OCI-LY1 (cell line): ENCODE measurements around the gene CNNM3.
A peak's percentile ranks its signal among the peaks of the same experiment; 100 is the strongest.

ENCODE experiments used
- H2AFZ ChIP-seq: fragments of 200-600 bp; sonication (generic), shearing (Covaris generic); 2 replicates; pipeline ENCODE4 v1.6.0; 2014; ENCODE audit warnings: antibody characterized with exemption, mild to moderate bottlenecking, low read length
- H3F3A ChIP-seq: fragments of 200-600 bp; sonication (generic), shearing (Covaris generic); 2 replicates; pipeline ENCODE4 v1.6.0; 2014; ENCODE audit warnings: mild to moderate bottlenecking, antibody characterized with exemption, low read length, moderate library complexity; ENCODE audit not compliant: insufficient read depth
- H3K27ac ChIP-seq: fragments of 200-600 bp; sonication (generic); 2 replicates; pipeline ENCODE4 v1.5.1; 2014; ENCODE audit warnings: low read length, mixed run types, mild to moderate bottlenecking, low read depth; ENCODE audit not compliant: poor library complexity, severe bottlenecking
- H3K27me3 ChIP-seq: fragments of 200-600 bp; sonication (generic); 2 replicates; pipeline ENCODE4 v1.6.0; 2014; ENCODE audit warnings: antibody characterized with exemption, mild to moderate bottlenecking, low read length, moderate library complexity; ENCODE audit not compliant: insufficient read depth
- H3K36me3 ChIP-seq: fragments of 200-600 bp; sonication (generic); 2 replicates; pipeline ENCODE4 v1.6.1; 2014; ENCODE audit warnings: mild to moderate bottlenecking, antibody characterized with exemption, low read length, moderate library complexity, mixed read lengths; ENCODE audit not compliant: insufficient read depth
- H3K4me1 ChIP-seq: fragments of 200-600 bp; sonication (generic); 2 replicates; pipeline ENCODE4 v1.5.1; 2014; ENCODE audit warnings: mild to moderate bottlenecking, low read length, moderate library complexity; ENCODE audit not compliant: insufficient read depth, severe bottlenecking
- H3K4me2 ChIP-seq: fragments of 200-600 bp; sonication (generic), shearing (Covaris generic); 2 replicates; pipeline ENCODE4 v1.6.1; 2014; ENCODE audit warnings: low read length
- H3K4me3 ChIP-seq: fragments of 200-600 bp; sonication (generic); 2 replicates; pipeline ENCODE4 v1.5.1; 2014; ENCODE audit warnings: low read length, low read depth, mild to moderate bottlenecking, mixed read lengths; ENCODE audit not compliant: poor library complexity, severe bottlenecking
- H3K79me2 ChIP-seq: fragments of 200-600 bp; shearing (Covaris generic); 2 replicates; pipeline ENCODE4 v1.6.1; 2016; ENCODE audit warnings: mixed run types, low read length, mixed read lengths; ENCODE audit not compliant: insufficient read depth
- H3K9ac ChIP-seq: fragments of 200-600 bp; sonication (generic), shearing (Covaris generic); 2 replicates; pipeline ENCODE4 v1.6.1; 2014; ENCODE audit warnings: mild to moderate bottlenecking, low read length, mixed read lengths
- H3K9me2 ChIP-seq: fragments of 200-600 bp; sonication (generic), shearing (Covaris generic); 2 replicates; pipeline ENCODE4 v1.6.1; 2014; ENCODE audit warnings: low read depth, mild to moderate bottlenecking, low read length, mixed read lengths
- H3K9me3 ChIP-seq: fragments of 200-600 bp; shearing (Covaris generic); 2 replicates; pipeline ENCODE4 v1.6.1; 2014; ENCODE audit warnings: low read length, mixed read lengths
- H4K20me1 ChIP-seq: fragments of 200-600 bp; sonication (generic), shearing (Covaris generic); 2 replicates; pipeline ENCODE4 v1.6.0; 2016; ENCODE audit warnings: mild to moderate bottlenecking, low read length; ENCODE audit not compliant: insufficient read depth
- CTCF ChIP-seq: fragments of 200-600 bp; sonication (generic), shearing (Covaris generic); IDR thresholded peaks from 2 replicates; pipeline ENCODE4 v1.5.1; 2017; ENCODE audit warnings: mild to moderate bottlenecking, antibody characterized with exemption, low read length, moderate library complexity, mixed read lengths
- EZH2 ChIP-seq: fragments of 200-600 bp; sonication (generic), shearing (Covaris generic); IDR thresholded peaks from 2 replicates; pipeline ENCODE4 v1.8.0; 2017; ENCODE audit warnings: borderline replicate concordance, mixed run types, mild to moderate bottlenecking, antibody characterized with exemption, low read length, moderate library complexity, mixed read lengths

Gene CNNM3

GRCh38 chr2:96817882-96818281 lies 1.8 kb downstream of the CNNM3 start:
- no peaks in the 10 kb centered on the region for H4K20me1 ChIP-seq
- H3K27ac ChIP-seq: no peak overlapping the region
- no peaks in the 10 kb centered on the region for H3K9me2 ChIP-seq
- H3F3A ChIP-seq: no peaks in the 10 kb centered on the region
- H3K9me3 ChIP-seq: no peaks in the 10 kb centered on the region
- peak overlapping the region; percentile 70 for H3K4me3 ChIP-seq
- TF ChIP-seq EZH2 (no peak), CTCF (no peak)
- no peaks in the 10 kb centered on the region for H3K79me2 ChIP-seq
- peaks cover 12% of the 10 kb centered on the region; the same call in 1 of the 2 replicates for H3K36me3 ChIP-seq
- peak overlapping the region; percentile 94 for H3K4me2 ChIP-seq
- no peaks in the 10 kb centered on the region for H3K27me3 ChIP-seq
- peaks cover 50% of the 10 kb centered on the region for H3K4me1 ChIP-seq
- H3K9ac ChIP-seq: peak overlapping the region; percentile 66; the same call in 1 of the 2 replicates
- H2AFZ ChIP-seq: no peak overlapping the region

GRCh38 chr2:96819128-96819875 lies 3.2 kb downstream of the CNNM3 start:
- H3K27me3 ChIP-seq: no peaks in the 10 kb centered on the region
- H2AFZ ChIP-seq: no peak overlapping the region
- no peak overlapping the region for H3K27ac ChIP-seq
- no peaks in the 10 kb centered on the region for H4K20me1 ChIP-seq
- H3K36me3 ChIP-seq: peaks cover 12% of the 10 kb centered on the region; the same call in 1 of the 2 replicates
- no peaks in the 10 kb centered on the region for H3F3A ChIP-seq
- H3K4me3 ChIP-seq: peak overlapping the region; percentile 70
- H3K4me1 ChIP-seq: peaks cover 50% of the 10 kb centered on the region
- TF ChIP-seq EZH2 (no peak), CTCF (no peak)
- no peaks in the 10 kb centered on the region for H3K9me2 ChIP-seq
- H3K9ac ChIP-seq: no peak overlapping the region; the same call in 1 of the 2 replicates
- H3K9me3 ChIP-seq: no peaks in the 10 kb centered on the region
- H3K4me2 ChIP-seq: peak overlapping the region; percentile 94; the same call in 1 of the 2 replicates
- H3K79me2 ChIP-seq: no peaks in the 10 kb centered on the region

GRCh38 chr2:96819876-96820511 lies 3.9 kb downstream of the CNNM3 start:
- no peak for TF ChIP-seq EZH2
- peak; percentile 8; the same call in 1 of the 2 replicates for TF ChIP-seq CTCF
- Histone ChIP-seq H3K27me3 (no peaks in the 10 kb centered on the region), H3K9me3 (no peaks in the 10 kb centered on the region), H3F3A (no peaks in the 10 kb centered on the region), H3K4me3 (peak overlapping the region; percentile 7), H3K27ac (no peak overlapping the region), H4K20me1 (no peaks in the 10 kb centered on the region), H3K4me2 (peak overlapping the region; percentile 94; the same call in 1 of the 2 replicates), H3K79me2 (no peaks in the 10 kb centered on the region), H2AFZ (no peak overlapping the region), H3K4me1 (peaks cover 49% of the 10 kb centered on the region), H3K36me3 (peaks cover 12% of the 10 kb centered on the region), H3K9ac (no peak overlapping the region; the same call in 1 of the 2 replicates), H3K9me2 (no peaks in the 10 kb centered on the region)
